ENCODE measurements around the gene UBTFL1.
"Not testable (repeated sequence)": the region's sequence is repeated elsewhere in the genome, so short reads cannot be mapped to it uniquely, and the experiment has no call there.

- not testable (repeated sequence) for TF ChIP-seq CTCF, POLR2A (IDR thresholded peaks at IDR 0.05)
These were observed 32.2 kb upstream of the UBTFL1 start for GRCh38 chr11:90053545-90053944.
